ENCODE data around the gene RBMX. TPM values are rescaled to one million over a fixed set of nuclear protein-coding genes. Genes with fewer than 3 reads are reported as not detected.

The RBMX gene
- total and polyA plus RNA-seq, 2 of the 13 experiments (the other 11 are each of a cell fraction or from before 2014, with no cell fraction given) = 114 to 254 TPM

GRCh38 chrX:136880452-136881013 lies at the start of gene RBMX (continued):
- TF ChIP-seq MZF1 (CRISPR knock-in tag; IDR thresholded peaks at IDR 0.05; ENCODE audit: borderline replicate concordance) = no peak
- no peak for TF ChIP-seq CCDC6 (CRISPR knock-in tag; IDR thresholded peaks at IDR 0.05)
- TF ChIP-seq ZNF580 (CRISPR knock-in tag; IDR thresholded peaks at IDR 0.05; ENCODE audit: borderline replicate concordance, low read depth) = no peak
- TF ChIP-seq ZNF512B (CRISPR knock-in tag; IDR thresholded peaks at IDR 0.05; ENCODE audit: borderline replicate concordance) = no peak
- no peak for TF ChIP-seq ZBTB44 (CRISPR knock-in tag; IDR thresholded peaks at IDR 0.05)
- TF ChIP-seq FUBP1 (CRISPR knock-in tag; IDR thresholded peaks at IDR 0.05; ENCODE audit: borderline replicate concordance) = no peak
- TF ChIP-seq YEATS4 (CRISPR knock-in tag; IDR thresholded peaks at IDR 0.05; ENCODE audit: borderline replicate concordance) = peak; percentile 81; the same call in 1 of the 2 replicates
- TF ChIP-seq HNRNPUL1 (IDR thresholded peaks at IDR 0.05; ENCODE audit: low read depth, low read length) = no peak
- TF ChIP-seq ATF1 (CRISPR knock-in tag; IDR thresholded peaks at IDR 0.05) = peak; percentile 56; the same call in 1 of the 2 replicates
- no peak for TF ChIP-seq TRIM24 (CRISPR knock-in tag; IDR thresholded peaks at IDR 0.05)
- TF ChIP-seq PAXIP1 (CRISPR knock-in tag; conservative IDR thresholded peaks at IDR 0.05) = peak; percentile 8; the same call in 1 of the 2 replicates
- no peak for TF ChIP-seq MNT (IDR thresholded peaks at IDR 0.05)
- no peak for TF ChIP-seq IKZF4 (CRISPR knock-in tag; IDR thresholded peaks at IDR 0.05; ENCODE audit: borderline replicate concordance, low read depth, not compliant biosample characterization)
- no peak for TF ChIP-seq MATR3 (CRISPR knock-in tag; IDR thresholded peaks at IDR 0.05)

Measured in HepG2 (cell line).